Effector CD4-positive, alpha-beta T cell (primary cell): ENCODE results near the gene EPAS1.
"Not testable (repeated sequence)": the region's sequence is repeated elsewhere in the genome, so short reads cannot be mapped to it uniquely, and the experiment has no call there.

Source experiments
- DNase-seq: peaks from one replicate; pipeline ENCODE4 v3.0.0-alpha.2; 2020

Gene EPAS1

GRCh38 chr2:46386763-46387162 is 89.6 kb downstream of the EPAS1 start:
- no peak for DNase-seq

- DNase-seq: no peak
Measured at GRCh38 chr2:46387292-46387691, 90.1 kb downstream of the EPAS1 start.

DNA sequence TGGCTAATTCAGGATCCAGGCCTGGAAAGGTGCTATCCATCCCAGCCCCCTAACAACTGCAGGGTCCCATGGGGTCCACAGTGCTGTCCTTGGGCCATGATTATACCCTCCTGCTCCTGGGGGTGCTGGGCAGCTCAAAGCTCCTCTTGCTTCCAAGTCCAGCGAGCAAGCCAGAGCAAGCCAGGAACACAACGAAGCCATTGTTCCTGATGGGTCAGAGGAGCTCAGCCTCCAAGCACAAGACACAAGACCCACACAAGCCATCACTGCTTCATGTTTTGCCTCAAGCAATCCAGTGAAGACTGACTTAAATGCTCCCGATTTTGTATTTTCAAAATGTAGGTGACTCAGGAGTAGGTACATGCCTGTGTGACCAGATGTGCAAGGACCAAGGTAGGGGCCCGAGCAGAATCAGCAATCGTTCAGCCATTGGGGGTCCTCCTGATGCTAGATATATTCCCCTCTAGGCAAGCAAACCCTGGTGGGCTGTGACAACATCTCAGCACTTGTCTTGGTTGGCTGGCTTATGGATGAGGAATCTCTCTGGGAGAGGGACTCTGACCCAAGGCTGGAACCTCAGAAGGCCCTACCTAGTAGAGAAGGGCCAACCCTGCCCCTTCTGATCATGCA is 90.8 kb downstream of the EPAS1 start:
- no peak for DNase-seq

DNA sequence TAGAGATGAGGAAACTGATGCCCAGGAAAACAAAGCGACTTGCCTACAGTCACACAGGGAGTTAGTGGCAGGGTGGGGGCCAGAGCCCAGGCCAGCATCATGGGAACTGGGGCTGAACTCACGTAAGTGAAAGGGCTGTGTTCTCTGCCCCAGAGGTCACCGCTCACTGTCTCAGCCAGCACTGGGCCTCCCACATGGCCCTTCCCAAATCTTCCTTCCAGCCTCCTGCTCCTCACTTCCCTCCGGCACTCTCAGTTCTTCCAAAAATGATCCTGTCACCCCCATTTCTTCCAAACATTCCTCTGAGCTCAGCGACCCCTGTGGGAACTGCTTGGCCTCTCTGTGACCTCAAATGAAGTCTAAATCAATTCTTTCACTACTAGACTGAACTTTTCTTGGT is 91.7 kb downstream of the EPAS1 start:
- no peak for DNase-seq

- no peak for DNase-seq
Measured at GRCh38 chr2:46389417-46389916, 92.3 kb downstream of the EPAS1 start.

GRCh38 chr2:46390036-46390435 is 92.8 kb downstream of the EPAS1 start:
- DNase-seq: no peak

DNA sequence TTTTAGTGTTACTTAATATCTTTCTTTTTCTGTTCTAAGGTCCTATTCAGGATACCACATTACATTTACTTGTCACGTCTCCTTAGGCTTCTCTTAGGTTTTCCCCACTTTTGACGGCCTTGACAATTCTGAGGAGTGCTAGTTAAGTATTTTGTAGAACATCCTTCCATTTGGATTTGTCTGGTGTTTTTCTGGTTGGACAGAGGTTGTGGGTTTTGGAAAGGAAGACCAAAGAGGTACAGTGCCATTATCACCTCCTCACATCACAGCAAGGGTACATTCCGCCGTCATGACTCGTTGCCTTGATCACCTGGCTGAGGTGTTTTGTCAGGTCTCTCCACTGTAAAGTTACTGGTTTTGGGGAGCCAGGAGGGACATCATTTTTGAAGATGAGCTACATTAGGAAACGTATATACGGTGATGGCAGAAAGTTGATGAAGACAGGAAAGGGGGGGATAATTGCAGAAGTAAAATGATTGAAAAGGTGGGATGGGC is 93.7 kb downstream of the EPAS1 start:
- DNase-seq: no peak

DNA sequence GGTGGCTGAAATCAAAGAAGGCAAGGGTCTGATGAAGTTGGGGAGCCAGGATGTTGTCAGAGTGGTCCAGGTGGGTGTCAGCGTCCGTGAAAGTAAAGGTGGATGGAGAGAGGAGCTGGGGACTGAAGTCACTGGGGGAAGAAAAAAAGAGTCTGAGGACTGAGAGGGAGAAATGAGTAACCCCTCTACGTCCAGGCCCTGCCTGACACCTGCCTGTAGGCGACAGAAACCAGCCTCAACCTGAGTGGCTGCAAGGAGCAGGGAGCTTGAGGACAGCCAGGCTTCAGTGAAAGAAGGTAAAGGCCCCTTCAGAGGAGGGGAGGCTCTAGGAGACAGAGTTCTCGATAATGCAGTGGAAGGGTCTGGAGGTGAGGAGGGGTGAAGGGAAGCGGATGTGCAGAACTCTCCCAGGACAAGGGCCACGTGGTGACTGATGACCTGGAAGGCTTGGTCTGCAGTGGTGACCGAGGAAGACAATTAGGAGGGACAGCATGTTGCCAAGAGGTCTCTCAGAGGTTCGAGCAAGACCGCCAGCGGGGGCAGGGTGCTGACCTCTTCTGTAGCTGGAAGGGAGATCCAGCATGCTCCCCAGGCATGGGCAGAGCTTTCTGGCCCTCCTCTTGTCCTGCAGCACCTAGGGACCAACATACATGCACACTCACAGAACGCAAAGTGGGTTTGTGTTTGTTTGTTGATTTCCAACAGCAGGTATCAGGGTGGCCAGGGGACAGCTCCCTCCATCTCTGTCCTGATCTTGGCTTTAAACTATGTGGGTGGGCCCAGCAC is 95.5 kb downstream of the EPAS1 start:
- no peak for DNase-seq

DNA sequence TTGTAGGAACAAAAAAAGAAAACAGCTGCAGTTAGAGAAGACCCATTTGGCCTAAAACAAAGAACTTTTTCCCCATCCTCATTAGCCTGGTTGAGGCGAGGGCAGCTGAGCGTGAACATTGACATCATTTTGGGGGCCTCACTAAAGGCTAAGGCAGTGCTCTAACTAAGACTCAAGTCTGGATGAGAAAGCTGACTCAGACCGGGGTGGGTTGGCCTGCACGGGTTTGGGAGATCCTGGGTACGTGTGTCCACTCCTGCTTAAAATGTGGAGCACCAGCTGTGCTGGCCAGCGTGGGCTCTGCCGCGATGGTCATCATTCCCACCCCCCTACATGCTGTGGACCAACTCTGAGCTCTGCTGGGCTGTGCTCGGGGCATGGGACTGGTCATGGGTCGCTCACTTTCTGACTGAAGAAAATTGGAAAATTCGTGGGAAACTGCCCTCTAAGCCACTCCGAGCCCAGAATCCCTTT is 96.2 kb downstream of the EPAS1 start:
- DNase-seq: no peak

- no peak for DNase-seq
Measured at GRCh38 chr2:46393865-46394264, 96.7 kb downstream of the EPAS1 start.

DNA sequence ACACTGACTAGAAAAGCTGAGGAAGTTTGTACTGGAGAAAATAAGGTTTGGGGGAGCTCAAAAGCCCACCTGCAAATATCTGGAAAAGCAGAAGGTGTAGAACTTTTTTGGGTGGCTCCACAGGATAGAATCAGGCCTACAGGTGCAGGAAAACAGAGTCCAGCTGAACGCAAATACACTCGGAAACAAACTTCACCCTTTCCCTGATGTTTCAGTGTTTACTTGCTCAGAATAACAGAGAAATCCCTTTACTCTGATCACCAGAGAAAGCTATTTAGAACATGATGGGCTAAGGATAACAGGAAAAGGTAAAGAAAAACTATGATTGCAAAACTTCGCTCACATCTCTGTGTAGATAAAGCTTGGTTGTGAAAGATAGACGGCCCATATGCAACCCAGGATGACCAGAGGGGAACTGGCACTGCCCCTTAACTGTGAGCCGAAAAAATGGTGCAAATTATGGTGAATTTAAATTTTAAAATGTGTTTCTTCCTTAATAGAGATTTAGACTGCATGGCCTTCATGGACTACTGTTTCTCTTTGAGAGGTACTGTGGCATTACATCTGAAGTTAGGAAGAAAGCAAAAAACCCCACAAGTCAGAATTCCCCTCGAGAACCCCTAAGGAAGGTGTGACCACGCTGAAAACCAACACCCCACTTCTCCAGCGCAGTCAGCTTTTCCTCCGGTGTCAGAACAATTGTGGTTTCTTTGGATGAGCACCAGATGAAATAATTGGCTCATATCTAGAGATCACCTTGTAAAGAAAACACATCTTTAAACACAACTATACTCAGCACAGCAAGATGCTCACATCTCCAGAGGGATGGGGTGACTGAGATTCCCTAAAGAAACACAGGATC is 97.7 kb downstream of the EPAS1 start:
- no peak for DNase-seq

DNA sequence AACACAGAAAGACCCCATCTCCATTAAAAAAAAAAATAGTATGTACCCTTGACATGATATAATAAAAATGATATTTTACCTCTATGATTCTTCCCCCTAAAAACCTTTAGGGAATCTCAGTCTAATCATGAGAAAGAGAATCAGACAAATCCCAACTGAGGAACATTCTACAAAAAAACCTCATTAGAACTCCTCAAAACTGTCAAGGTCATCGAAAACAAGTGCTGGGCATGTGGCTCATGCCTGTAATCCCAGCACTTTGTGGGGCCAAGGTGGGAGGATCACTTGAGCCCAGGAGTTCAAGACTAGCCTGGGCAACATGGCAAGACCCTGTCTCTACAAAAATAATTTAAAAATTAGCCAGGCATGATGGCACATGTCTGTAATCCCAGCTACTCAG is 98.5 kb downstream of the EPAS1 start:
- DNase-seq: not testable (repeated sequence)

DNA sequence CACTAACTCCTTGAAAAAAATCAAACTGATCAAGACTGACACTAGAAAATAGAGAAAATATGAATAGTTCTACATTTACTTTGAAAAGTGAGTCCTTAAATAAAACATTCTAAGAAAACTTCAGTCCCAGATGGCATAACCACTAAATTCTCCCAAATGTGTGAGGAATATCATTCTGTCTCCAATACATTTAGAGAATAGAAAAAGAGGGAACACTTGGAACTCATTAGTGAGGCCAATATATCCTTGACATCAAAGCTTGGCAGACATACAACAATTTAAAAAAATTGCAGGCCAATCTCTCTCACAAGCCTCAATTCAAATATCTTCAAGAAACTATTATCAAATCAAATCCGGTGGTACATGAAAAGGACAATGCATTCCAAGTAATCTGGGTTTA is 102.8 kb downstream of the EPAS1 start:
- DNase-seq: no peak

- no peak for DNase-seq
Measured at GRCh38 chr2:46402874-46403273, 105.7 kb downstream of the EPAS1 start.

DNA sequence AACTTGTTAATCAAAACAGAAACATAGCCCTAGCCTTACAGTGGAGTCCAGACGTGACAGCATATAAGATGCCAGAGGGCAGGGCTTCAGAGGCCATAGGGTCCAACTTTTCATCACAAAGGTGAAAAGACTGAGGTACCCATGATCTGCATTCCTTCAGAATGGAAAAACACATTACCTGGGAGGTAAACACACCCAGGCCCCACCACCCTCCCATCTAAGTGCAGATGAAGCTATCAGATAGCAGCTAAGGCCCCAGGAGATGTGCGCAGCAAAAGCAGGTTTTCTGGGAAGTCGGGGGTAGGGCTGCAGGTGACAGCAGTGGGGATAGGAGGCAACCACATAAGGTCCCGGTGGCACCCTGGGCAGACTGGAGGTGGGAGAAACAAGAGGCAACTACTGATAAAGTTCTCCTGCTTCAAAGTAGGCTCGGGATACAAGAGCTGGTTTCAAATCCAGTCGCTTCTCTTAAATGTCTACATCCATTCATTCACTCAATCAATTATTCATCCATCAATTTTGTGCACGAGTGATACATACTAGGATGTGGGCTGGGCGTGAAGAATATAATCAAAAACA is 107.1 kb downstream of the EPAS1 start:
- no peak for DNase-seq

DNA sequence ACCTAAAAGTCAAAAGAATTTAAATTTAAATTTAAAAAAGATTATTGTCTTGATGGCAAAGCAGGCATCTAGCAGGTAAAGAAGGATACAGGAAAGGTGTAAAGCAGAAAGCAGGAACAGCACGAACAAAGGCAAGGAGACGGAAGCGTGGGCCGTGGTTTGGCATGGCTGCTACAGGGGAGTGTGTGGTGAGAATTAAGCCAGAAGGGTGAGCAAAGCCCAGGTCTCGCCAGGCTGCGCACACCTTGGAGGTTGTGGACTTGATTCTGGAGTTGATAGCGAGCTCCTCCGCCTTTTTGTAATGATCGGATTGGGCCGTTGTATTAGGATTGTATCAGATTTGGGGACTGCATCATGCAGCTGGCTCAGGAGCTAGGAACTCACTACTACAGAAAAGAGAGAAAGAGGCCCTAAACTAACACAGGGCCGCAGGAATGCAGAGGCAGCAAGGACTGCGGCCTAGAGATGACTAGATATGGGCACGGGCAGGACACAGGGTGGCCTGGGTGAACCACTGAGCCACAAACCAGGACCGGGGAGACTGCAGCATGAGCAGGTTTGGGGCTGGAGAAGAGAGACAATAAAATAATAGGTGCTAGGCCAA is 110.7 kb downstream of the EPAS1 start:
- no peak for DNase-seq

- DNase-seq: no peak
Measured at GRCh38 chr2:46409756-46410155, 112.5 kb downstream of the EPAS1 start.

- DNase-seq: no peak
Measured at GRCh38 chr2:46410273-46411244, 113.4 kb downstream of the EPAS1 start.

- DNase-seq: no peak
Measured at GRCh38 chr2:46411245-46411641, 114.0 kb downstream of the EPAS1 start.

DNA sequence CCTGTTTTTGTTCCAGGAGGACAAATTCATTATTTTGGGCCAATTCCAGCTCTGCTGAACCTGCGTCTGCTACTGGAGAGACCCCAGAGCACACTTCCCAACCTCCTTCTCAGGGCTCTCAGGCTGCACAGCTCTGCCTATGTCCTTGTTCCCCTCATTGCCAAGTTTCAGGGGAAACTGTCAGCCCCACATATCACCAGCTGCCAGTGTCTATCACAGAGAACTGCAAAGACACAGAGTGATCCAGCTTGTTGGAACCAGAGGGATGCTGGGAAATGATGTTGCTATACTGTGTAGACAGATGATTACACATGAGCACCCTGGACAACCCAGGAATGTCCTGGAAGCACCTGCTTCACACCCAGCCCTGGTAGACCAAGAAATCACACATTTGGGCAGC is 114.8 kb downstream of the EPAS1 start:
- no peak for DNase-seq

GRCh38 chr2:46413111-46413510 is 115.9 kb downstream of the EPAS1 start:
- no peak for DNase-seq
